Fibroblast of lung (primary cell): ENCODE data around the gene PARP9.

Experiments
- EZH2 ChIP-seq: IDR thresholded peaks from 2 replicates; pipeline ENCODE4 v1.5.1; 2012; ENCODE audit warnings: low read length, control low read depth, mild to moderate bottlenecking; ENCODE audit errors: missing control alignments
- TF ChIP-seq, protein P1 (sequence below), 2 donors: IDR thresholded peaks in 1 of 2; conservative IDR thresholded peaks in 1 of 2; 1 replicate in 1 of 2; 2 replicates in 1 of 2; pipeline ENCODE4 v1.5.1; 2011 to 2012; ENCODE audit warnings: low read length in 2 of 2, control low read depth in 1 of 2, inconsistent platforms in 1 of 2, low read depth in 1 of 2, mild to moderate bottlenecking in 1 of 2

DNA sequence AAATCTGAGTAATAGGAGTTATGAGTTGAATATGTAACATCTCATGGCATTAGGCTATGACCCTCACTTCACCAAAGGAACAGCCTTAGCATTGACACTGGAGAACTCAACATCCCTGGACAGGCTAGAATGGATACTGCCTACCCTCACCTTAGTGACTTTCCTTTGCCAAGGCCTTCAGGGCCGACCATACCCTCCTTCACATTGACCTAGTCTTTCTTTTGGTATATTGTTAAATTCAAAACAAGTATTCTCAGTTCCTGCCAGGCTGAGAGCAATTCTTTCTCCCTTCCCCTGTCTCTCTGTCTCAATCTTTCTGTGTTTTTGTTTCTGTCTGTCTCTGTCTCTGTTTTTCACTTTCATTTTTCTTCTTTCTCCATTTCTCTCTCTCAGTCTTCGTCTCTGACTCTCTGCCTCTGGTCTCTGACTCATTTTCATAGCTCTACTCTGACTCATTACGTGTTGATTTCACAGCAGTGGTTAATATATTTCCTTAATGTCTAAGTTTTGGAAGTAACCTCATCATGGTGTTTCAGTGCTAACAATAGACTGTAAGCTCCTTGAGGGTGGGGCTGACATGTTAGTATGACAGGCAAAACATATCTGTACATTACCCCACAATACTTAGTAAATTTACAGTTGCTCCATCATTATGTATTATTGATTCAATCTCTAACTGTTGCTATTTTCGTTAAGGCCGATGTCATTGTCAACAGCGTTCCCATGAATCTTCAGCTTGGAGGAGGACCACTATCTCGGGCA lies 45.9 kb upstream of the PARP9 start:
- TF ChIP-seq, protein P1, sequence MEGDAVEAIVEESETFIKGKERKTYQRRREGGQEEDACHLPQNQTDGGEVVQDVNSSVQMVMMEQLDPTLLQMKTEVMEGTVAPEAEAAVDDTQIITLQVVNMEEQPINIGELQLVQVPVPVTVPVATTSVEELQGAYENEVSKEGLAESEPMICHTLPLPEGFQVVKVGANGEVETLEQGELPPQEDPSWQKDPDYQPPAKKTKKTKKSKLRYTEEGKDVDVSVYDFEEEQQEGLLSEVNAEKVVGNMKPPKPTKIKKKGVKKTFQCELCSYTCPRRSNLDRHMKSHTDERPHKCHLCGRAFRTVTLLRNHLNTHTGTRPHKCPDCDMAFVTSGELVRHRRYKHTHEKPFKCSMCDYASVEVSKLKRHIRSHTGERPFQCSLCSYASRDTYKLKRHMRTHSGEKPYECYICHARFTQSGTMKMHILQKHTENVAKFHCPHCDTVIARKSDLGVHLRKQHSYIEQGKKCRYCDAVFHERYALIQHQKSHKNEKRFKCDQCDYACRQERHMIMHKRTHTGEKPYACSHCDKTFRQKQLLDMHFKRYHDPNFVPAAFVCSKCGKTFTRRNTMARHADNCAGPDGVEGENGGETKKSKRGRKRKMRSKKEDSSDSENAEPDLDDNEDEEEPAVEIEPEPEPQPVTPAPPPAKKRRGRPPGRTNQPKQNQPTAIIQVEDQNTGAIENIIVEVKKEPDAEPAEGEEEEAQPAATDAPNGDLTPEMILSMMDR (conservative IDR thresholded peaks at IDR 0.05 in 1 of 2, IDR thresholded peaks at IDR 0.05 in 1 of 2; ENCODE audit: low read depth in 1 of 2, low read length in 2 of 2) = no peak
- TF ChIP-seq EZH2 = no peak
